GM19372 (cell line): Measurements from ENCODE around the gene ABCC4.

ENCODE experiments used
- ATAC-seq: cut with Tn5 transposase; IDR thresholded peaks from one replicate; pipeline ENCODE4 v1.9.1; 2021; ENCODE audit warnings: mild to moderate bottlenecking, low read depth, moderate library complexity; ENCODE audit not compliant: unreplicated experiment

The ABCC4 gene

DNA sequence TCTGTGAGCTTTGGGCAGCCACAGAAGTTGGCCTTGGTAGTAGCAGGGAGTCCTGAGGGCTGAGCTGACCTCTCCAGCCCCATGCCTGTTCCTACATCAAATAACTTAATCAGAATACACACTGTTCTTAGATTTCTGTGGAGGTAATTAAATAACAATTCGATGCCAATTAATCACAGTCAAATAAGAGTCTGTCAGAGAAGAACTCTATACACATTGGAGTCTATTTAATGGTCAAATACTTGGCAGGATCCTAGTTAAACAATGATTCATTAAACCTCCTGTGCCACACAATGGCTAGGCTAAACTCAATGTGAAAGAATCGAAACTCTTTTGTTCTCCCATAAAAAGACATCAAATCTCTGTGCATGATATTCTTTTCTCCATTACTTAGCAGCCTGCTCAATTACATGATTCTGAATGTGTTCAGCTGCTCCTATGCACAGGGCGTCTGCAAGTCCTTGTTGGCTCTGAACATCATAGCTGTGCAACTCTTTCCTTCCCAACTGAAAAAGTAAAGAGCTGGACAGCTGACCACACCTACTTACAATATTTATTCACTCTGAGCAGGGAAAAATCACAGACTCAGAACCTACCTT is 173.1 kb downstream of the ABCC4 start:
- no peak for ATAC-seq

DNA sequence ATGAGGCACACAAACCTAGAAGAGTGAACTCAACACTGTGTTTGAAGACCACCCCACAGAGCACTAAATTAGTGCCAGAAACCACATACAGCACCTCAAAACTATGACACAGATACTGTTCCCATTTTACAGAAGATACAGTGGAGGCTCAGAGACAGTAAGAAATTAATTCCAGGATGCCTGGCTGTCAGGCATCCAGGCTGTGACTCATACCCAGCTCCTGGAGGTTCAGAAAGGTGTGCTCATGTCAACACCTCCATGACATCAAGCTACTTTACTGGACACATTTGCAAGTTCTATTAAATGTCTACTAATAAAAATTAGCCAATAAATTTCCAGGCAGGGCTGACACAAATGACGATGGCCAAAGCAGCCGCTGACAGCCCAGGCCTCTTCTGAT is 176.3 kb downstream of the ABCC4 start:
- no peak for ATAC-seq

DNA sequence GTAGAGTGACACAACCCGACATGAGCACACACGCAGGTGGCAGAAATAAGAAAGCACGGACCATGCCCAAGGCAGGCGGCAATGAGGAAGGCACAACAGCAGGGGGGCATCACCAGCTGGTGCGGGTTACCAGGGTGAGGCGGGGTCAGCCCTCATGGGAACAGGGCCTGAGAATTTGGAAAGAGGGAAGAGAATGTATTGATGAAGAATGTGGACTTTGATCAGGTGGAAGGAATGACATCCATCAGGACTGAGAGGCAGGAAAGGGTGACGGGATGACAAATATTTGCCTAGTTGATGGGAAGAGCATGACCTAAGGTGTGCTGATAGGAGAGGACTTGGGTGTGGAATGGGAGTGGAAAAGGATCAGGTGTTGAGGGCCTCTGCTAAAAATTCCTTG is 177.5 kb downstream of the ABCC4 start:
- ATAC-seq, result no peak

DNA sequence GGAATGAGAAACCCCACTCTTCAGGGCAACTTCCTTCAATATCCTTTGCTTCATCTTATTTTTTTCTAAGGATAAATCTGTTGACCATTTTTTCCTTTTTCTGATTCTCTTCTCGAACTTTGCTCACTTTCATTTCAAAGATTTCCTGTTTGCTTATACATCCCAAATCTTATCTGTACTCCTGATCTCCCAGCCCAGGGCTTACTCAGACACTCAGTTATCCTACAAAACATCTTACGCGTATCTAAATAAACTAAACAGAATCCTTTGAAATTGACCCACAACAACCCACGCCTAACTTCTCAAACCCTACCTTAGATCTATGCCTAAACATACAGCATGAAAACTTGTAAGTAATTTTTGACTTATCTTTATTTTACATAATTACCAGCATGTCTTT is 179.2 kb downstream of the ABCC4 start:
- ATAC-seq, result no peak

DNA sequence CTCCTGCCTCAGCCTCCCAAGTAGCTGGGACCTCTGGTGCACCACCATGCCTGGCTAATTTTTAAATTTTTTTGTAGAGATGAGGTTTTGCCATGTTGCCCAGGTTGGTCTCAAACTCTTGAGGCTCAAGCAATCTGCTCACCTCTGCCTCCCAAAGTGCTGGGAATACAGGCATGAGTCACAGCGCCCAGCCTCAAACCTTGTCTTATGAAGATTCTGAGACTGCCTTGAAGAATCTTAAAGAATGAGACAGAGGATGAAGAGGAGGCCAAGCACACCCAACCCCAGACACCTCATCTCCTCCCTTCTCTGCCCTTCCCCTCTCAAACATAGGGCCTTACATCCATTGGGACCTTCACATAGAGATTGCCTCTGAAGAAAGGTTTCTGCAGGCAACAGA is 179.7 kb downstream of the ABCC4 start:
- ATAC-seq, result no peak

DNA sequence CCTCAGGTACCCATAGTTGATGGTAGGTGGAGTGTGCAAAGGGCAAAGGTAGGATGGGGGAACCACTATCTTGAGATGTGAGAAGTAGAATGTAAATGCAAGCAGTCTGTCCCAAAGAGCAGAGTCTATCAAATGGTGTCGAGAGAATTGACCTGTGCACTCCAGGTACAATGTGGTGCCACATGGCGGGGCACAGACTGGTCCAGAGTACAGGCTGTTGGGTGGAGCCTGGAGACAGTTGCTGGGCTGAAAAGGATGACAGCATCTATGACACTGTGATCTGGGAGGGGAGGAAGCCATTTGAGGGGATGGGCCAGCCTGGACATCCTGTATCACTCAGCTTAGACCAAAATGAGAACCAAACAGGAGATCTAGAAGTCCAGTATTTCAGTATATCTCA is 180.6 kb downstream of the ABCC4 start:
- ATAC-seq, result no peak

DNA sequence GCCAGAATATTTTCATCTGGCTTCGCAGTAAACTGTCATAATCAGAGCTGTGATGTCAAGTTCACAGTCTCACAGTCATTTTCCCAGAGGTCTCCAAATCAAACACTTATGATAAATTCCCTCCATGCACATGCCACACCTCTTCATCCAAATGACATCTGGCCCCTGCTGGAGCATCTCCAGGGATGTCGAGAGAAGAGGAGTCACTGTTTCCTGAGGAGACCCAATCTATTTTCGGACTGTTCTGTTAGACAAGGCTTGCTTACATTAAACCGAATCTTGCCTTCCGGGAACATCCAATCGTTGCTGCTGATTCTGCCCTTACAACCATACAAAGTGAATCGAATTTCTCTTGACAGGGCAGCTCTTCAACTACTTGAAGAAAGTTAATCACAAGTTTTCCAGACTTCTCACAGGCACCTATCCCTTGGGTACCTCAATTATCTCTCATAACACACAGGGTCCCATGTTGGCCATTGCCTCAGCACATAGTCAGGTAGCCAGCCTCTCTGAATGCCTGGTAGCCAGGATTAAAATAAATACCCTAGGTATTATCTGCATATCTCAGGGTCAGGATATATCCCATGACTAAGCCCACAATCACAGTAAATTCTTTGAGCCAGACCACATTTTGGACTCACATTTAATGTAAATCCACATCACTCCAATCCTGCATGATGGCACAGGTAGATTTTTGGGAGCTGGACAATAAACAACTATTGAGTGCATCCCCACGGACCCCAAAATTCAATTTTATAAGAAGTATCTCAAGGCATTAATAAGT is 182.5 kb downstream of the ABCC4 start:
- ATAC-seq, result no peak

DNA sequence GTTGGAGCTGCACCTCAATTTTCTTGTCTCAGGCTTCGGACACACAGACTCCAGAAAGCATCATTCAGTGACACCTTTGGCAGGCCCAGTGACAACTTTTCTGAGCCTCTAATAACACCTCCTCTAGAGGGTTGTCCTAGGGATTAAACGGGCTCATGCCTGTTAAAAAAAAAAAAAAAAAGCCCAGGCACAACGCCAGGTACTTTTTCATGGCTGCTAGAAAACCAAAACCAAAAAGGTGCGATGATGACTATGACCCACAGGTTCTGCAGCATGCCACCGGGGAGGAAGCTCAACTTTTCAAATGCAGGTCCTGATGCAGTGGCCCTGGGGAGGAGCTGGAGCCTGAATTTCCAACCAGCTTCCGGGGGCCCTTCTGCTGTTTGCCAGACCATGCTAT is 184.2 kb downstream of the ABCC4 start:
- no peak for ATAC-seq

DNA sequence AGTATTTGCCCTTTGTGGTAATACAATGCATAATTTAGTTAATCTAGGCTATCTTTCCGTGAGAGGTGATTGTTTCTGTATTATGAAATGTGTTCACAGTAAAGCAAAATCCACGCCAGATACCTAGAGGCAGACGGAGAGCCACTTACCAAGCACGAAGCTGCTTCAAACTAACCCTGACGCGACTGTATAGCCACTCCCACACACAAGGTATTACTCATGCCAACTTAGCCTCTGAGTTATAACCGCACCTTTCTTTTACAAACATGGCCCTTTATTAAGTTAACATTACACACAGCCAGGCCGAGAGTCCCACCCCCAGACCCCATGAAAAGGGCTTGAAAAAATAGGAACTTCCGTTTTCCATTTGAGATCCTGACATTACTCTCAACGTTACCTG is 185.7 kb downstream of the ABCC4 start:
- no peak for ATAC-seq

DNA sequence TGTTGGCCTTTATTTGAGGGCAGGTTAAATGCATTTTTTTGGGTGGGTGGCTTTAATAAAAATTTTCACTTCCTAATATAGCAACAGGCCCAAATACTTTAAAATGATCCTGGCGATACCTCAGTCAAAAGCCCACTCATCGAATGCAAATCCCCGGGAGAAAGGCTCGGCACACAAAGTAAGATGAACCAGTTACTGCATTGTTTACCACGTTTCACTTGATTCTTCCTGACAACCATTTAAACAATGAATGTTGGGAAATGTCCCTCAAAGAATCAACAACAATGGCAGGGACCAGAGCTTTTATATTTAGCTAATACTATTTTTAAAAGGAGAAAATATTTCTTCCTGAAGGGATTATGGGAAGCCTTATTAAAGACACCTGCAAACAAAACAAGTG is 187.7 kb downstream of the ABCC4 start:
- ATAC-seq, result no peak

DNA sequence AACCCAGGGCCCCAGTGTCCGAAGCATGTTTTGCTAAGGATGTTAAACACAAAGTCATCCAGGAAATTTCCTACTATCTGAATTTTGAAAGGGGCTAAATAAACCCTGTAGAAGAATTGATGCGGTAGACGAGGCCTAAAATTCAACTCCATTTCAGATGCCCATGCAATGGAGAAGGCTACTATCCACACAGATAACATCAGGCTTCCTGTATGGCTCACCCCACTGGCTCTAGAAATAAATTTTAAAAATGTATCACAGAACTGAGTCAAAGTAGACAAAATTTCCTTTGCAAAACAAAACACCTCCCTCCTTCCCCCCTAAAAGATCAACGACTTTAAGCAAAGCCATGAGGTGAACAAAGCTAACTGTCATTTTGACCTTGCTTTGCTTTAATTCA is 188.4 kb downstream of the ABCC4 start:
- ATAC-seq, result no peak

DNA sequence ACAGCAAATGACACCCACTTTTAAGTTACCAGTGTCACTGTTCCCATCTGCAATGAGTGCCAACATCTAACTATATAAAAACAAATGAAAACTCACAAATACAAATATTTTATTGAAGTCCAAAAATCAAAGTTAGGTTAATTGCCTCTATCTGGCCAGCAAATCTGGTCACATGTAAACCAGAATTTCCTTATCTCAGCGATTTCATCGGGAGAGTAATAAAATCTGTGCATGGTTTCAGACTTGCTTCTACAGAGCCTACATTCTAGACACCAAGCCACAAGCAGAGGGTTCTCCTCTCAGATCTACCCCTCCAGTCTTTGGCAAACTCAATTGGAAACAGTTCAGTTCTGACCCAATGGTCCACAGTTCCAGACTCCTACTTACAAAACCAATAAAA is 189.6 kb downstream of the ABCC4 start:
- ATAC-seq, result no peak

DNA sequence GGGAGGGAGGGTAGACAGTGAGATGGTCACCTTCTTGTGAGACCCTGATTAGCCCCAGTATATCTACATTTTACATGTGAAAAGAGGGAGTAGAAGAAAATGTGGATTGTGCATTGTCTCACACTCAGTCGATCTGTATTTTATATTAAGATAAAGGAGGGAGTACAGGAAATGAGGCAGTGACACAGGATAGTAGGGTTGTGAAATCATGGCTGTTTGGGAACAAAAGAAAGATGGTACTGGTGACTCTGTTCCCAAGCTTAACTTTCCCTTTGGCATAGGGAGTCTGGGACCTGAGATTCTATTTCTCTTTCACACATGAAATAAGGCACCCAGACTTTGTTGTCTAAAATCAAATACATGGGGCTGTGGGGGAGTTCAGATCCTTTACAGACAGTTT is 194.7 kb downstream of the ABCC4 start:
- ATAC-seq, result no peak

DNA sequence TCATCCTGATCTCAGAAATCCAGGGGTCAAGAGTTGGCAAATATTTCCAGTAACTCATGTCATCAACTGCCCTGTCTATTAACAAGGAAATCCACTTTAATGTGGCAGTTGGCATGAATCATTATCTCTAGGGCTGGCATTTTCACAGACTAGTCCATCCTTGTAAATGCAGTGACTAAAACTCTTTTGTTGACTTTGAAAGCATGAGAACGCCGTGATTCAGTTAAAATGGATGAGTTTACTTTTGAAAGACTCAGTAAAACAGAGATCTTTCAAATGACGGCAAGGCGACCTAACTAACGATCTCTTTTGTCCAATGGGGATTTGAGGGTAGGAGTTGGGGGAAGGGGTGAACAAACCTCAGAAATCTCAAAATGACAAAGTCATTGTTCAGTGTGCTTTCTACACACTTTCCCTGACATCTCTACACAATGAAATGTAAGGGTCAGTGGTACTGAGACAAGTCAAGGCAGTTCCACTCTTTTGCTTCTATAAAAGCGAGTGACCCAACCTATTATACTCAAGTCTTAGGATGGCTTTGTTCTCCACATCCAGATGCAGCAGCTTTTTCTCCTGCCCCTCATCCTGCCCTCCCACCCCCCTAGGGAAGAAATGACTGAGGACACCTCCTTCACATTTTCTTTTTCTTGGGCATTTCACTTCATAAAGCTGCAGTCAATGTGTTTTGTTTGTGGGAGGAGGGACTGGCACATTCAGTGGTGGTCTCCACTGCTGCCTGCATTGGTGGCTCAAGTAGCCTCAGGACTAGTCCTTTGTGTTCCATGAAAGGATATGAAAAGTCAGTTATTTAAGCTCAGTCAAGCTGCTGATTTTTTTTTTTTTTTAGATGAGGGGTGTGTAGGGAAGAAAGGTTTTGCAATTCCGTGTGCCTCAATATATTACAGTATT is 200.5 kb downstream of the ABCC4 start:
- no peak for ATAC-seq

DNA sequence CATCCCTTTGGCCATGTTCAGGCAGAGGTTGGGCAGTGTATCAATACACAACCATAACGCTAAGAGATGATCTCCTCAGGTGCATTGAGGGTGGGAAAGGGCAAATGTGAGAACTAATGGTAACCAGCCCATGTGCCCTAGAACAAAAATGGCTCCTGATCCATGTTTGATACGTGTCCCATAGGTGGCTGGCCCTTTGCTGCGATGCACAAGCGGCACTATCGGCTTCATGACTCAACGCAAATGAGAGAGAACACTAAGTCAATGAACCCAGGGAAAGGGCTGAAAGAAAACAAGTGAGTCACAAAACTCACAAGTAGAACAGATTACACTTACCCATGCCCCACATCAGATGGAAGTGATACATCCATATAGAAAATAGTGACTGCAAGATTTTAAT is 201.7 kb downstream of the ABCC4 start:
- no peak for ATAC-seq

DNA sequence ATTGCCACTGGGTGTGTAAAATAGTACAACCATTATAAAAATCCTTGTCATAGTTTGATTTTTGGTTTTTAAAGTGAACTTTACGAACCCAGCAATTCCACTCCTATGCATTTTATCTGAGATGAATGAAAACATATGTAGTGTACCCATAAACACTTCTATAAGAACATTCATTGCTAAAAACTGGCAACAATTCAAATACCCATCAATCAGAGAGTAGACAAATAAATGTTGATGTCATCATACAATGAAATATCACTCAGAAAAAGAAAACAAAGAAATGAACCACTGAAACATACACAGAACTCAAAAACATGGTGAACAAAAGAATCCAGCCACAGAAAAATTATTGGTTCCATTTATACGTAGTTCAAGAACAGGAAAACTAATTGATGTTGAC is 202.3 kb downstream of the ABCC4 start:
- no peak for ATAC-seq

DNA sequence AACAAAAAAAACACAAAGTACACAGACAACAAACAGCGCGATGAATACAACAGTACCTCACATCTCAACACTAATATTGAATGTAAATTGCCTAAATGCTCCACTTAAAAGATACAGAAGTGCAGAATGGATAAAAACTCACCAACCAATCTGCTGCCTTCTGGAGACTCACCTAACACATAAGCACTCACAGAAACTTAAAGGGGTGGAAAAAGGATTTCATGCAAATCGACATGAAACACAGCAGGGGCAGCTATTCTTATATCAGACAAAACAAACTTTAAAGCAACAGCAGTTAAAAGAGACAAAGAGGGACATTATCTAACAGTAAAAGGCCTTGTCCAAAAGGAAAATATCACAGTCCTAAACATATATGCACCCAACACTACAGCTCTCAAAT is 209.5 kb downstream of the ABCC4 start:
- no peak for ATAC-seq

DNA sequence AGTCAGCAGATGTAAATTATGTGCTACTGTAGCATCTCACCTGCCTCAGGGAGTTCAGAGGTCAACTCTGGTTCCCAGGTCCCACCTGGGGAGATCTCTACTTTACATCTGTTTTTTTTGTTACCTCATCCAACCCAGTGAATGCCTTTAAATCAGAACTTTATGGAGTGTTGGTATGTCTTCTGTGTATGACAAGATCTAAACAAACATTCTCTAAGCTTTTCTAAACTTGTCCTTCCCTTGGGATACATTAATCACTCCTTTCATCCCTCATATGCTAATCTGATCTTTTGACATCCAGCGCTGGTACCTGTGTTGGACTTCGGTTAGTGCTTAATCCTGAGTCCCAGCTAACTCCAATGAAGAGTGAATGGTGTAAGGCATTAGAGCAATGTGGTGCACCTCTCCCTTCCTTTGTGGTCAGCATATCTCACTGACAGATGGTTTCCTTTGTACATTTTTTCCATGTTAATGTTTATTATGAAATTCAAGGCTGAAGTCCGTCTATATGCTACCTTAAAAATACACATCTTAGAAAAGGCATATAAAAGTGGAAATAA is 213.4 kb downstream of the ABCC4 start:
- ATAC-seq, result no peak

DNA sequence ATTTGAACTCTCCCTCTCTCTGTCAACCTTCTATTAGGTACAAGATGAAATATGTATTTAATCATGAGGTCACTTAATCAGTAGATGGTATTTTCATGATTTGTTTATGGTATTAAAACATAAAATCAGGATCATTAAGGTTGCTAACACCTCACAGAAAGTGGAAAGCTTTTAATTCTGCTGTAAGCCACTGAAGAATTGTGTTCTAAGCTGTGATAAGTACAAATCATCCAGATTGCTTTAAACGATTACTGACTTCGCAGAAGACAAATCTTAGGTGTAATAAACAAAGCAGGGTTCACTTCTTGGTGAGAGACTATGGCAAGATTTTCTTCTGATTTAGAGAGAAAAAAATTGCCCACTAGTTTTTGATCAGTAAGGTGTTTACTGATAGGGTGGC is 214.5 kb downstream of the ABCC4 start:
- ATAC-seq, result no peak

DNA sequence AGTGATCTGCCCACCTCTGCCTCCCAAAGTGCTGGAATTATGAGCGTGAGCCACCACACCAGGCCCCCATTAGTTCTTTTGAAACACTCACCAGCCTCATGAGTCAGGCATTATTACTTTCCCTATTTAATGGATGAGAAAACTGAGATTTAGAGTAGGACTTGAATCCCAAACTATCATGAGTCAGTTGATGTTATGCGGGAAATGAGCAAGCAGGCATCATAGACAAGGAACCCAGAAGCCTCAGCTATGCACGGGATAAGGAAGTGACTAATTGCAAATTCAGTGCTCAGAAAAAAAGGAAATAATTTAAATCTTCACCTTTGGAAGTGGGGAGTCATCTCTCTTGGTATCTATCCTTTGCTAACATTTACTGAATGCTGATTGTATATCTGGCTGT is 217.5 kb downstream of the ABCC4 start:
- ATAC-seq, result no peak

DNA sequence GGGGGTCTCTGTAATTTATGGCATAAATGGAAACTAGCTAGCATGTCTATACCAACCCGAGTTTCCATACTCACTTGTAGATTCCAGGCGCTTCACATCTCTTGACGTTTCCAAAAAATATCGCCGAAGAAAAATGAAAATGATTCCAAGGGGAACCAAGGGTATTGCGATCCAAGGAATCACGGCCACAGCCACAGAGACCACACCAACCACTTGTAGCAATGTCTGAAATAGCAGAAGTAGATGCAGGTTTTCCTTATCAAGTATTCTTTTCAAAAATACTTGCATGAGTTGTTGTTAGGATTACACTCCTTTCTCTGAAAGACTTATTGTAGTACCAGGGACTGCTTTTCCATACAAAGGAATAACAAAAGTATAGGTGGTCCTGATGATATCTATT is 218.2 kb downstream of the ABCC4 start:
- ATAC-seq, result no peak
